K562 (cell line): ENCODE results near the gene MET. TPM values are rescaled to one million over a fixed set of nuclear protein-coding genes. Genes with fewer than 3 reads are reported as not detected.

Experiments used
- ATAC-seq: fragments of 200-7000 bp; cut with Tn5 transposase; 3 replicates; pipeline ENCODE4 v1.9.1; 2020; ENCODE audit warnings: moderate library complexity
- BruUV-seq: library from RNA; stranded (reverse); fragments of 400-500 nt; replicated peaks from 2 replicates; lab custom pipeline; 2021; lab: Mats Ljungman, UMichigan
- CTCF ChIA-PET: fragments of 300-600 bp; formaldehyde crosslinking; extraction: SDS; loops from one replicate; lab custom pipeline; 2021; ENCODE audit warnings: low intra/inter-chr PET ratio; lab: Yijun Ruan, JAX
- POLR2A ChIA-PET: fragments of 300-600, 350-650 bp; sonication (Branson Sonifier 250); formaldehyde crosslinking; extraction: SDS; loops from one replicate; lab custom pipeline; 2021; ENCODE audit warnings: antibody characterized with exemption, inconsistent platforms; lab: Yijun Ruan, JAX
- DNase-seq, 4 experiments: peaks; one replicate each; pipeline versions ENCODE4 v3.0.0 to v3.0.0-alpha.2; 2011 to 2018; ENCODE audit warnings: low spot score in 3 of 4, mixed read lengths in 3 of 4; ENCODE audit errors: extremely low read depth in 1 of 4
- FAIRE-seq: peaks from 2 replicates; lab custom pipeline; 2011; peaks lifted over from hg19 to GRCh38; lab: Jason Lieb, UNC
- H2AFZ ChIP-seq: 2 replicates; pipeline ENCODE4 v1.6.0; 2011; ENCODE audit warnings: low read depth, low read length, control low read depth, inconsistent platforms
- H3K27ac ChIP-seq: fragments of 200-600 bp; 3 replicates; pipeline ENCODE4 v1.8.0; 2011; ENCODE audit warnings: low read depth, mild to moderate bottlenecking, control low read depth, inconsistent platforms, low read length, moderate library complexity, mixed read lengths; ENCODE audit errors: extremely low read depth
- H3K27me3 ChIP-seq, 2 experiments: fragments of 300-600 bp in 1 of 2; 2 replicates in 1 of 2; 3 replicates in 1 of 2; pipeline versions ENCODE4 v1.6.0 to v1.8.0; 2011; ENCODE audit warnings: inconsistent platforms in 2 of 2, low read length in 2 of 2, mild to moderate bottlenecking in 1 of 2, mixed read lengths in 1 of 2, moderate library complexity in 1 of 2; ENCODE audit not compliant: control insufficient read depth in 2 of 2, insufficient read depth in 2 of 2
- H3K36me3 ChIP-seq: fragments of 300-600 bp; 3 replicates; pipeline ENCODE4 v1.8.0; 2011; ENCODE audit warnings: mild to moderate bottlenecking, low read length, inconsistent platforms; ENCODE audit not compliant: control insufficient read depth, insufficient read depth
- H3K4me1 ChIP-seq, 2 experiments: fragments of 200-600 bp in 1 of 2; replicated peaks in 1 of 2; 2 replicates in 1 of 2; 3 replicates in 1 of 2; pipeline versions ENCODE4 v1.5.1 to v1.8.0; 2011; ENCODE audit warnings: inconsistent platforms in 2 of 2, low read length in 2 of 2, mild to moderate bottlenecking in 1 of 2, mixed read lengths in 1 of 2, moderate library complexity in 1 of 2; ENCODE audit not compliant: control insufficient read depth in 2 of 2, insufficient read depth in 2 of 2
- H3K4me2 ChIP-seq: 2 replicates; pipeline ENCODE4 v1.6.1; 2011; ENCODE audit warnings: low read length, control low read depth, inconsistent platforms, mixed read lengths; ENCODE audit not compliant: insufficient read depth
- H3K4me3 ChIP-seq: fragments of 200-600 bp; sonication (generic), shearing (Covaris generic); 2 replicates; pipeline ENCODE4 v1.5.1; 2016; ENCODE audit warnings: control low read depth, inconsistent platforms
- H3K79me2 ChIP-seq: fragments of 200-600 bp; 3 replicates; pipeline ENCODE4 v1.8.0; 2011; ENCODE audit warnings: low read length, inconsistent platforms; ENCODE audit not compliant: control insufficient read depth, insufficient read depth
- H3K9ac ChIP-seq, 2 experiments: 2 replicates each; pipeline versions ENCODE4 v1.6.0 to v1.6.1; 2011; ENCODE audit warnings: low read depth in 2 of 2, low read length in 2 of 2, control low read depth in 1 of 2, inconsistent platforms in 1 of 2, mild to moderate bottlenecking in 1 of 2, mixed read lengths in 1 of 2; ENCODE audit not compliant: insufficient read depth in 1 of 2
- H3K9me1 ChIP-seq: one replicate; pipeline ENCODE4 v1.6.0; 2011; ENCODE audit warnings: inconsistent platforms, mild to moderate bottlenecking, low read length, moderate library complexity; ENCODE audit not compliant: control insufficient read depth, insufficient read depth
- H3K9me3 ChIP-seq: replicated peaks from 2 replicates; pipeline ENCODE4 v1.5.1; 2011; ENCODE audit warnings: low read depth, low read length, inconsistent platforms; ENCODE audit not compliant: control insufficient read depth, insufficient read depth
- H4K20me1 ChIP-seq: replicated peaks from 2 replicates; pipeline ENCODE4 v1.6.1; 2011; ENCODE audit warnings: low read length, inconsistent platforms, mixed read lengths; ENCODE audit not compliant: control insufficient read depth, insufficient read depth
- GABPA ChIP-seq: fragments of 200-800 bp; sonication (Bioruptor generic); conservative IDR thresholded peaks from 2 replicates; pipeline ENCODE4 v1.6.1; 2016; ENCODE audit warnings: low read depth, missing genetic modification characterization, missing compliant biosample characterization
- RB1 ChIP-seq: fragments of 450-650 bp; IDR thresholded peaks from 2 replicates; pipeline ENCODE4 v1.6.1; 2017; ENCODE audit warnings: low read depth, mild to moderate bottlenecking
- TAF15 ChIP-seq: fragments of 200-400 bp; formaldehyde crosslinking; IDR thresholded peaks from 2 replicates; pipeline ENCODE4 v1.6.1; 2017; ENCODE audit warnings: mild to moderate bottlenecking, low read depth, low read length, moderate library complexity
- TSHZ1 ChIP-seq: fragments of 250-450 bp; sonication (Bioruptor Pico); IDR thresholded peaks from 2 replicates; pipeline ENCODE4 v1.4.0; 2020; ENCODE audit warnings: mild to moderate bottlenecking, moderate library complexity
- VEZF1 ChIP-seq: fragments of 200-800 bp; sonication (Bioruptor generic); IDR thresholded peaks from 2 replicates; pipeline ENCODE4 v1.6.1; 2017; ENCODE audit warnings: missing genetic modification characterization, missing compliant biosample characterization
- in situ Hi-C: fragments of 300-500 bp; cut with MboI; formaldehyde crosslinking; loops from 4 replicates; pipeline ENCODE4 v1.15.0; 2018; ENCODE audit warnings: inconsistent platforms, mixed read lengths
- intact Hi-C: fragments of 100-400 bp; cut with micrococcal nuclease; formaldehyde crosslinking; loops from 2 replicates; pipeline ENCODE4 v1.14.2; 2022
- polyA plus RNA-seq, 8 experiments: library from polyadenylated mRNA; depleted of rRNA in 4 of 8; stranded (reverse) in 5 of 8; unstranded in 3 of 8; fragments of >200 nt; fragmentation: Nextera tagmentation in 2 of 8; fragmentation: Illumina TruSeq in 1 of 8; extraction: Ambion mirVana in 2 of 8; extraction: Trizol in 1 of 8; gene quantifications; 2 replicates each; pipeline versions ENCODE4 v1.2.1 to v1.2.3, GENCODE V29; 2011 to 2014; ENCODE audit warnings: inconsistent platforms in 1 of 8, missing spikeins in 1 of 8
- total RNA-seq, 7 experiments: library from RNA; depleted of rRNA in 6 of 7; stranded (reverse); fragments of >200 nt in 6 of 7; fragmentation: Illumina TruSeq in 2 of 7; extraction: Trizol in 2 of 7; gene quantifications; 2 replicates each; pipeline versions ENCODE4 v1.2.1 to v1.2.3, GENCODE V29; 2011 to 2021; ENCODE audit warnings: low replicate concordance in 1 of 7

MET gene
- total and polyA plus RNA-seq, 9 of the 15 experiments (the other 6 are each of a cell fraction or from before 2014, with no cell fraction given), result 0.84 to 2.4 (median 1.1) TPM

GRCh38 chr7:116713918-116714317, 41.9 kb downstream of the MET start:
- Histone ChIP-seq H3K4me1 (peaks cover 0 to 10% of the 10 kb centered on the region in 2 experiments; a peak in 3 of 5 replicates), H3K9me1 (no peaks in the 10 kb centered on the region), H3K79me2 (no peaks in the 10 kb centered on the region), H3K9me3 (no peaks in the 10 kb centered on the region), H3K9ac (no peak overlapping the region), H3K27me3 (peaks cover 4 to 10% of the 10 kb centered on the region in 2 experiments; a peak in 4 of 5 replicates), H3K27ac (no peak overlapping the region), H2AFZ (no peak overlapping the region), H3K36me3 (no peaks in the 10 kb centered on the region), H3K4me3 (no peak overlapping the region), H4K20me1 (no peaks in the 10 kb centered on the region), H3K4me2 (no peak overlapping the region)
- in situ Hi-C loops (no loop called here), intact Hi-C loops (no loop called here)
- ChIA-PET CTCF (no interaction called here), POLR2A (interaction anchor here (1.2 kb wide), 1 partner anchor 10 kb away, joined by 3 read pairs; no protein-coding TSS in a partner anchor)
- DNase-seq, result no peak
- no peak for ATAC-seq
- no TSS peak for BruUV-seq
- no peak for TF ChIP-seq RB1
- no peak for TF ChIP-seq GABPA (tag)
- 0 out of 2 replicates have a peak, but pooled peaks have one; percentile 15 for TF ChIP-seq VEZF1 (CRISPR knock-in tag)
- no peak for TF ChIP-seq TAF15
- TF ChIP-seq TSHZ1 (CRISPR knock-in tag), result no peak
- no peak for FAIRE-seq
